ENCODE results near the gene HMGB4.

Gene HMGB4

GRCh38 chr1:33863779-33864178, at the start of gene HMGB4:
HMGB4 (plus strand) TSS chr1:33864079; CDS start chr1:33864192, 113 bp downstream.
- Histone ChIP-seq H3K27ac (ENCODE audit: low read length) (no peak within 1 kb of the TSS), H3K9me3 (ENCODE audit: insufficient read depth, low read depth, low read length) (no peaks in the 10 kb centered on the region), H3K9ac (ENCODE audit: low read depth, low read length) (no peak within 1 kb of the TSS), H3K36me3 (ENCODE audit: insufficient read depth, low read depth, low read length) (no peaks in the 10 kb centered on the region), H3K27me3 (ENCODE audit: insufficient read depth, low read length) (no peaks in the 10 kb centered on the region), H3K4me1 (ENCODE audit: insufficient read depth, low read length) (peaks cover 3% of the 10 kb centered on the region; the same call in 1 of the 2 replicates), H3K4me3 (ENCODE audit: low read length) (no peak within 1 kb of the TSS)

- Histone ChIP-seq H3K9me3 (ENCODE audit: insufficient read depth, low read depth, low read length) (peaks cover under 1% of the 10 kb centered on the region; the same call in 1 of the 2 replicates), H3K36me3 (ENCODE audit: insufficient read depth, low read depth, low read length) (no peaks in the 10 kb centered on the region; the same call in 1 of the 2 replicates), H3K27me3 (ENCODE audit: insufficient read depth, low read length) (no peaks in the 10 kb centered on the region), H3K4me3 (ENCODE audit: low read length) (no peak overlapping the region), H3K9ac (ENCODE audit: low read depth, low read length) (no peak overlapping the region), H3K27ac (ENCODE audit: low read length) (no peak overlapping the region), H3K4me1 (ENCODE audit: insufficient read depth, low read length) (no peaks in the 10 kb centered on the region)
Measured at GRCh38 chr1:33814166-33814565, 49.7 kb upstream of the HMGB4 start.

- Histone ChIP-seq H3K36me3 (ENCODE audit: insufficient read depth, low read depth, low read length) (no peaks in the 10 kb centered on the region; the same call in 1 of the 2 replicates), H3K27me3 (ENCODE audit: insufficient read depth, low read length) (no peaks in the 10 kb centered on the region), H3K27ac (ENCODE audit: low read length) (no peak overlapping the region), H3K4me3 (ENCODE audit: low read length) (no peak overlapping the region), H3K9ac (ENCODE audit: low read depth, low read length) (no peak overlapping the region), H3K9me3 (ENCODE audit: insufficient read depth, low read depth, low read length) (no peaks in the 10 kb centered on the region), H3K4me1 (ENCODE audit: insufficient read depth, low read length) (no peaks in the 10 kb centered on the region)
Measured at GRCh38 chr1:33815061-33815460, 48.8 kb upstream of the HMGB4 start.

- Histone ChIP-seq H3K36me3 (ENCODE audit: insufficient read depth, low read depth, low read length) (no peaks in the 10 kb centered on the region; the same call in 1 of the 2 replicates), H3K9me3 (ENCODE audit: insufficient read depth, low read depth, low read length) (no peaks in the 10 kb centered on the region), H3K27me3 (ENCODE audit: insufficient read depth, low read length) (no peaks in the 10 kb centered on the region), H3K9ac (ENCODE audit: low read depth, low read length) (no peak overlapping the region), H3K27ac (ENCODE audit: low read length) (no peak overlapping the region), H3K4me1 (ENCODE audit: insufficient read depth, low read length) (no peaks in the 10 kb centered on the region), H3K4me3 (ENCODE audit: low read length) (no peak overlapping the region)
Measured at GRCh38 chr1:33818071-33818470, 45.8 kb upstream of the HMGB4 start.

- no peaks in the 10 kb centered on the region for H3K9me3 ChIP-seq (ENCODE audit: insufficient read depth, low read depth, low read length)
- no peak overlapping the region for H3K27ac ChIP-seq (ENCODE audit: low read length)
- H3K36me3 ChIP-seq (ENCODE audit: insufficient read depth, low read depth, low read length), result no peaks in the 10 kb centered on the region; the same call in 1 of the 2 replicates
- no peaks in the 10 kb centered on the region for H3K27me3 ChIP-seq (ENCODE audit: insufficient read depth, low read length)
- H3K9ac ChIP-seq (ENCODE audit: low read depth, low read length), result no peak overlapping the region
- H3K4me3 ChIP-seq (ENCODE audit: low read length), result no peak overlapping the region
- H3K4me1 ChIP-seq (ENCODE audit: insufficient read depth, low read length), result no peaks in the 10 kb centered on the region
Measured at GRCh38 chr1:33819290-33819912, 44.5 kb upstream of the HMGB4 start.

GRCh38 chr1:33819913-33820311, 44.0 kb upstream of the HMGB4 start:
- Histone ChIP-seq H3K27me3 (ENCODE audit: insufficient read depth, low read length) (no peaks in the 10 kb centered on the region), H3K4me1 (ENCODE audit: insufficient read depth, low read length) (no peaks in the 10 kb centered on the region), H3K4me3 (ENCODE audit: low read length) (no peak overlapping the region), H3K9me3 (ENCODE audit: insufficient read depth, low read depth, low read length) (no peaks in the 10 kb centered on the region), H3K9ac (ENCODE audit: low read depth, low read length) (no peak overlapping the region), H3K36me3 (ENCODE audit: insufficient read depth, low read depth, low read length) (no peaks in the 10 kb centered on the region; the same call in 1 of the 2 replicates), H3K27ac (ENCODE audit: low read length) (no peak overlapping the region)

GRCh38 chr1:33820804-33821203, 43.1 kb upstream of the HMGB4 start:
- Histone ChIP-seq H3K9ac (ENCODE audit: low read depth, low read length) (no peak overlapping the region), H3K9me3 (ENCODE audit: insufficient read depth, low read depth, low read length) (no peaks in the 10 kb centered on the region), H3K4me1 (ENCODE audit: insufficient read depth, low read length) (no peaks in the 10 kb centered on the region), H3K27ac (ENCODE audit: low read length) (no peak overlapping the region), H3K27me3 (ENCODE audit: insufficient read depth, low read length) (no peaks in the 10 kb centered on the region), H3K4me3 (ENCODE audit: low read length) (no peak overlapping the region), H3K36me3 (ENCODE audit: insufficient read depth, low read depth, low read length) (peaks cover 3% of the 10 kb centered on the region; the same call in 1 of the 2 replicates)

GRCh38 chr1:33821291-33821690, 42.6 kb upstream of the HMGB4 start:
- no peak overlapping the region for H3K27ac ChIP-seq (ENCODE audit: low read length)
- no peak overlapping the region for H3K9ac ChIP-seq (ENCODE audit: low read depth, low read length)
- peaks cover 3% of the 10 kb centered on the region; the same call in 1 of the 2 replicates for H3K36me3 ChIP-seq (ENCODE audit: insufficient read depth, low read depth, low read length)
- H3K27me3 ChIP-seq (ENCODE audit: insufficient read depth, low read length), result no peaks in the 10 kb centered on the region
- H3K4me1 ChIP-seq (ENCODE audit: insufficient read depth, low read length), result no peaks in the 10 kb centered on the region
- no peak overlapping the region for H3K4me3 ChIP-seq (ENCODE audit: low read length)
- no peaks in the 10 kb centered on the region for H3K9me3 ChIP-seq (ENCODE audit: insufficient read depth, low read depth, low read length)

GRCh38 chr1:33822396-33822795, 41.5 kb upstream of the HMGB4 start:
- Histone ChIP-seq H3K4me1 (ENCODE audit: insufficient read depth, low read length) (no peaks in the 10 kb centered on the region), H3K9ac (ENCODE audit: low read depth, low read length) (no peak overlapping the region), H3K9me3 (ENCODE audit: insufficient read depth, low read depth, low read length) (no peaks in the 10 kb centered on the region), H3K36me3 (ENCODE audit: insufficient read depth, low read depth, low read length) (peaks cover 3% of the 10 kb centered on the region; the same call in 1 of the 2 replicates), H3K4me3 (ENCODE audit: low read length) (no peak overlapping the region), H3K27ac (ENCODE audit: low read length) (no peak overlapping the region), H3K27me3 (ENCODE audit: insufficient read depth, low read length) (no peaks in the 10 kb centered on the region)

- Histone ChIP-seq H3K9ac (ENCODE audit: low read depth, low read length) (no peak overlapping the region), H3K27ac (ENCODE audit: low read length) (no peak overlapping the region), H3K9me3 (ENCODE audit: insufficient read depth, low read depth, low read length) (peaks cover 3% of the 10 kb centered on the region; the same call in 1 of the 2 replicates), H3K4me3 (ENCODE audit: low read length) (no peak overlapping the region), H3K36me3 (ENCODE audit: insufficient read depth, low read depth, low read length) (peaks cover 3% of the 10 kb centered on the region; the same call in 1 of the 2 replicates), H3K27me3 (ENCODE audit: insufficient read depth, low read length) (no peaks in the 10 kb centered on the region), H3K4me1 (ENCODE audit: insufficient read depth, low read length) (no peaks in the 10 kb centered on the region)
Measured at GRCh38 chr1:33823401-33823800, 40.5 kb upstream of the HMGB4 start.

GRCh38 chr1:33823830-33824229, 40.0 kb upstream of the HMGB4 start:
- Histone ChIP-seq H3K9me3 (ENCODE audit: insufficient read depth, low read depth, low read length) (peaks cover 7% of the 10 kb centered on the region), H3K27ac (ENCODE audit: low read length) (no peak overlapping the region), H3K36me3 (ENCODE audit: insufficient read depth, low read depth, low read length) (peaks cover 3% of the 10 kb centered on the region; the same call in 1 of the 2 replicates), H3K4me3 (ENCODE audit: low read length) (no peak overlapping the region), H3K9ac (ENCODE audit: low read depth, low read length) (no peak overlapping the region), H3K27me3 (ENCODE audit: insufficient read depth, low read length) (no peaks in the 10 kb centered on the region), H3K4me1 (ENCODE audit: insufficient read depth, low read length) (no peaks in the 10 kb centered on the region)

- H3K27ac ChIP-seq (ENCODE audit: low read length), result no peak overlapping the region
- no peak overlapping the region for H3K9ac ChIP-seq (ENCODE audit: low read depth, low read length)
- peaks cover 3% of the 10 kb centered on the region; the same call in 1 of the 2 replicates for H3K36me3 ChIP-seq (ENCODE audit: insufficient read depth, low read depth, low read length)
- H3K4me1 ChIP-seq (ENCODE audit: insufficient read depth, low read length), result no peaks in the 10 kb centered on the region
- no peaks in the 10 kb centered on the region for H3K27me3 ChIP-seq (ENCODE audit: insufficient read depth, low read length)
- no peak overlapping the region for H3K4me3 ChIP-seq (ENCODE audit: low read length)
- peaks cover 12% of the 10 kb centered on the region for H3K9me3 ChIP-seq (ENCODE audit: insufficient read depth, low read depth, low read length)
Measured at GRCh38 chr1:33824321-33824720, 39.6 kb upstream of the HMGB4 start.

Measured in iPS-20b (cell line).